HPDE6-E6E7 (cell line): ENCODE data around the gene DLGAP1.
A peak's percentile ranks its signal among the peaks of the same experiment; 100 is the strongest.

Experiments used
- DNase-seq: peaks from one replicate; pipeline ENCODE4 v3.0.0; 2011; ENCODE audit warnings: missing footprints; ENCODE audit errors: extremely low spot score

The DLGAP1 gene

GRCh38 chr18:3995476-3996102 is 459.5 kb downstream of the DLGAP1 start:
- no peak for DNase-seq

GRCh38 chr18:3993941-3994687 is 461.0 kb downstream of the DLGAP1 start:
- no peak for DNase-seq

- peak; percentile 25 for DNase-seq
These were observed 469.4 kb downstream of the DLGAP1 start for GRCh38 chr18:3985664-3986063.

- no peak for DNase-seq
These were observed 470.1 kb downstream of the DLGAP1 start for GRCh38 chr18:3985020-3985419.

- DNase-seq: no peak
These were observed 470.8 kb downstream of the DLGAP1 start for GRCh38 chr18:3984163-3984757.

- DNase-seq: peak; percentile 22
These were observed 471.6 kb downstream of the DLGAP1 start for GRCh38 chr18:3983351-3983969.

GRCh38 chr18:3982541-3982940 is 472.6 kb downstream of the DLGAP1 start:
- DNase-seq: no peak

GRCh38 chr18:3979024-3979423 is 476.1 kb downstream of the DLGAP1 start:
- DNase-seq: no peak

- DNase-seq: no peak
These were observed 481.8 kb downstream of the DLGAP1 start for GRCh38 chr18:3973191-3973850.

GRCh38 chr18:3972291-3972930 is 482.7 kb downstream of the DLGAP1 start:
- no peak for DNase-seq

- DNase-seq: no peak
These were observed 484.2 kb downstream of the DLGAP1 start for GRCh38 chr18:3970929-3971328.

GRCh38 chr18:3967359-3968180 is 487.5 kb downstream of the DLGAP1 start:
- DNase-seq: no peak

GRCh38 chr18:3966642-3967358 is 488.3 kb downstream of the DLGAP1 start:
- DNase-seq: no peak

- DNase-seq: no peak
These were observed 488.9 kb downstream of the DLGAP1 start for GRCh38 chr18:3966246-3966641.

- no peak for DNase-seq
These were observed 494.1 kb downstream of the DLGAP1 start for GRCh38 chr18:3960977-3961376.

- DNase-seq: no peak
These were observed 495.0 kb downstream of the DLGAP1 start for GRCh38 chr18:3960142-3960541.

- no peak for DNase-seq
These were observed 503.1 kb downstream of the DLGAP1 start for GRCh38 chr18:3952031-3952430.

GRCh38 chr18:3950668-3951404 is 504.3 kb downstream of the DLGAP1 start:
- no peak for DNase-seq

- DNase-seq: no peak
These were observed 506.1 kb downstream of the DLGAP1 start for GRCh38 chr18:3948958-3949357.
